ENCODE results near the gene RRAS2. TPM values are rescaled to one million over a fixed set of nuclear protein-coding genes. Genes with fewer than 3 reads are reported as not detected.

The RRAS2 gene
- total RNA-seq, 2 experiments from 2014 or later = 87.9 to 92.0 TPM

GRCh38 chr11:14310679-14311078 lies 48.3 kb downstream of the RRAS2 start:
- DNase-seq = no peak
- Mint-ChIP-seq H3K27ac (no peak overlapping the region), H3K4me1 (ENCODE audit: low read depth) (peaks cover 43% of the 10 kb centered on the region), H3K9me3 (no peaks in the 10 kb centered on the region), H3K4me3 (no peak overlapping the region), H3K27me3 (no peaks in the 10 kb centered on the region), H3K36me3 (ENCODE audit: low read depth) (peaks cover 6% of the 10 kb centered on the region)
- intact Hi-C loops (cut with micrococcal nuclease) = loop anchor here (5.0 kb wide), 1 partner anchor 42 kb away; no protein-coding TSS in a partner anchor
- no peak for TF ChIP-seq CTCF (IDR thresholded peaks at IDR 0.05)
- ATAC-seq = no peak
- CTCF ChIA-PET = interaction anchor here (5.3 kb wide), 1 partner anchor 9 kb away, joined by 26 read pairs; no protein-coding TSS in a partner anchor
- POLR2A ChIA-PET = no interaction called here

GRCh38 chr11:14309425-14310192 lies 49.4 kb downstream of the RRAS2 start:
- Mint-ChIP-seq H3K27ac (no peak overlapping the region), H3K27me3 (no peaks in the 10 kb centered on the region), H3K4me3 (no peak overlapping the region), H3K36me3 (ENCODE audit: low read depth) (peaks cover 2% of the 10 kb centered on the region), H3K4me1 (ENCODE audit: low read depth) (peaks cover 36% of the 10 kb centered on the region), H3K9me3 (no peaks in the 10 kb centered on the region)
- ATAC-seq = no peak
- intact Hi-C loops (cut with micrococcal nuclease) = loop anchor here (5.0 kb wide), 1 partner anchor 43 kb away; no protein-coding TSS in a partner anchor
- no peak for TF ChIP-seq CTCF (IDR thresholded peaks at IDR 0.05)
- CTCF ChIA-PET = interaction anchor here (1.1 to 5.3 kb wide), 7 partner anchors 8 to 104 kb away, joined by 3 to 26 read pairs (median 5); no protein-coding TSS in a partner anchor
- POLR2A ChIA-PET = no interaction called here
- no peak for DNase-seq

- ChIA-PET POLR2A (no interaction called here), CTCF (interaction anchor here (0.7 to 5.3 kb wide), 30 partner anchors 7 to 146 kb away, joined by 3 to 26 read pairs (median 4); no protein-coding TSS in a partner anchor)
- ATAC-seq (peak; percentile 23), DNase-seq (no peak)
- intact Hi-C loops (cut with micrococcal nuclease) = no loop called here
- no peak overlapping the region for H3K4me3 Mint-ChIP-seq
- no peaks in the 10 kb centered on the region for H3K27me3 Mint-ChIP-seq
- H3K9me3 Mint-ChIP-seq = no peaks in the 10 kb centered on the region
- H3K36me3 Mint-ChIP-seq (ENCODE audit: low read depth) = peaks cover 2% of the 10 kb centered on the region
- no peak overlapping the region for H3K27ac Mint-ChIP-seq
- no peak for TF ChIP-seq CTCF (IDR thresholded peaks at IDR 0.05)
- peaks cover 32% of the 10 kb centered on the region for H3K4me1 Mint-ChIP-seq (ENCODE audit: low read depth)
These were observed 50.0 kb downstream of the RRAS2 start for GRCh38 chr11:14308897-14309387.

GRCh38 chr11:14308114-14308896 lies 50.7 kb downstream of the RRAS2 start:
- Mint-ChIP-seq H3K27ac (no peak overlapping the region), H3K4me3 (no peak overlapping the region), H3K27me3 (no peaks in the 10 kb centered on the region), H3K4me1 (ENCODE audit: low read depth) (peaks cover 28% of the 10 kb centered on the region), H3K36me3 (ENCODE audit: low read depth) (peaks cover 2% of the 10 kb centered on the region), H3K9me3 (no peaks in the 10 kb centered on the region)
- intact Hi-C loops (cut with micrococcal nuclease) = no loop called here
- CTCF ChIA-PET = interaction anchor here (0.6 to 5.3 kb wide), 39 partner anchors 7 to 383 kb away, joined by 3 to 26 read pairs (median 4); no protein-coding TSS in a partner anchor
- TF ChIP-seq CTCF (IDR thresholded peaks at IDR 0.05) = peak; percentile 70
- POLR2A ChIA-PET = interaction anchor here (0.6 kb wide), 1 partner anchor 10 kb away, joined by 3 read pairs; no protein-coding TSS in a partner anchor
- ATAC-seq (peak; percentile 81), DNase-seq (no peak)
